Right lobe of liver (tissue), 4 donors: ENCODE data around the gene SEMA4D.

Experiments used
- CTCF ChIP-seq, 4 donors: fragments of 200-600 bp in 3 of 4; fragments of 450-650 bp in 1 of 4; IDR thresholded peaks; one replicate each; pipeline versions ENCODE4 v1.5.1 to v1.8.0; 2016 to 2022; ENCODE audit warnings: antibody characterized with exemption in 4 of 4, mild to moderate bottlenecking in 2 of 4
- POLR2A ChIP-seq: fragments of 450-650 bp; IDR thresholded peaks from one replicate; pipeline ENCODE4 v1.6.1; 2017; ENCODE audit warnings: antibody characterized with exemption, mild to moderate bottlenecking
- donor health status: DM: no; HTN: no; CAD: no.
- donor health status: DM: no; HTN: no; CAD: no.
- donor health status: DM: no; HTN: yes; CAD: no.

GRCh38 chr9:89409466-89409865, 88.4 kb downstream of the SEMA4D start:
- TF ChIP-seq CTCF (IDR thresholded peaks at IDR 0.05) (no peak), POLR2A (no peak)
